Hepatocyte (in vitro differentiated cells): Measurements from ENCODE around the gene TM7SF3. TPM values are rescaled to one million over a fixed set of nuclear protein-coding genes. Genes with fewer than 3 reads are reported as not detected.
"Not testable (repeated sequence)": the region's sequence is repeated elsewhere in the genome, so short reads cannot be mapped to it uniquely, and the experiment has no call there.

Source experiments
- DNase-seq: peaks from one replicate; pipeline ENCODE4 v3.0.0-alpha.2; 2016; ENCODE audit warnings: low spot score
- H2AFZ ChIP-seq: fragments of 200-600 bp; sonication (generic); 2 replicates; pipeline ENCODE4 v1.6.0; 2016; ENCODE audit warnings: antibody characterized with exemption, mild to moderate bottlenecking
- H3K27ac ChIP-seq: fragments of 200-600 bp; sonication (generic); 2 replicates; pipeline ENCODE4 v1.5.1; 2016; ENCODE audit warnings: mild to moderate bottlenecking
- H3K27me3 ChIP-seq: fragments of 200-600 bp; sonication (generic); 2 replicates; pipeline ENCODE4 v1.6.1; 2016
- H3K36me3 ChIP-seq: fragments of 200-600 bp; sonication (generic); replicated peaks from 2 replicates; pipeline ENCODE4 v1.5.1; 2016; ENCODE audit warnings: low read depth; ENCODE audit not compliant: insufficient read depth
- H3K4me1 ChIP-seq: fragments of 200-600 bp; sonication (generic); 2 replicates; pipeline ENCODE4 v1.5.1; 2016; ENCODE audit warnings: mild to moderate bottlenecking, moderate library complexity; ENCODE audit not compliant: insufficient read depth
- H3K4me2 ChIP-seq: fragments of 200-600 bp; sonication (generic); 2 replicates; pipeline ENCODE4 v1.6.0; 2016
- H3K4me3 ChIP-seq: fragments of 200-600 bp; sonication (generic); 2 replicates; pipeline ENCODE4 v1.5.1; 2016; ENCODE audit warnings: mild to moderate bottlenecking
- H3K79me2 ChIP-seq: fragments of 200-600 bp; sonication (generic); 2 replicates; pipeline ENCODE4 v1.6.0; 2017; ENCODE audit warnings: mild to moderate bottlenecking
- H3K9me2 ChIP-seq: fragments of 200-600 bp; sonication (generic); replicated peaks from 2 replicates; pipeline ENCODE4 v1.6.0; 2017; ENCODE audit warnings: mild to moderate bottlenecking; ENCODE audit not compliant: insufficient read depth
- H3K9me3 ChIP-seq: fragments of 200-600 bp; sonication (generic); 2 replicates; pipeline ENCODE4 v1.5.1; 2016; ENCODE audit warnings: low read depth, mild to moderate bottlenecking
- H4K20me1 ChIP-seq: fragments of 200-600 bp; sonication (generic); 2 replicates; pipeline ENCODE4 v1.6.0; 2016; ENCODE audit warnings: mild to moderate bottlenecking; ENCODE audit not compliant: insufficient read depth, poor library complexity, severe bottlenecking
- CTCF ChIP-seq: fragments of 200-600 bp; sonication (generic); IDR thresholded peaks from 2 replicates; pipeline ENCODE4 v1.5.1; 2016; ENCODE audit warnings: antibody characterized with exemption, mild to moderate bottlenecking; ENCODE audit not compliant: poor library complexity
- EZH2 ChIP-seq: fragments of 200-600 bp; sonication (generic); IDR thresholded peaks from 2 replicates; pipeline ENCODE4 v1.6.1; 2016; ENCODE audit warnings: antibody characterized with exemption, mild to moderate bottlenecking, borderline replicate concordance
- EZH2phosphoT487 ChIP-seq: fragments of 200-600 bp; sonication (generic); IDR thresholded peaks from one replicate; pipeline ENCODE4 v1.6.1; 2018; ENCODE audit warnings: antibody characterized with exemption, mild to moderate bottlenecking, low read depth, moderate library complexity; ENCODE audit not compliant: unreplicated experiment, severe bottlenecking
- WGBS: methylation state at CpG from one replicate; pipeline ENCODE4 v1.1.6; 2016; ENCODE audit warnings: low lambda C conversion rate; ENCODE audit errors: missing lambda C conversion rate; 5-methylcytosine and 5-hydroxymethylcytosine counted together
- polyA plus RNA-seq: library from polyadenylated mRNA; unstranded; fragments of >200 nt; fragmentation: Nextera tagmentation; extraction: Ambion mirVana; gene quantifications from 2 replicates; pipeline ENCODE4 v1.2.1, GENCODE V29; 2016
- total RNA-seq: library from RNA; depleted of rRNA; stranded (reverse); fragments of >200 nt; gene quantifications from 2 replicates; pipeline ENCODE4 v1.2.3, GENCODE V29; 2014

Gene TM7SF3
- total and polyA plus RNA-seq, 2 experiments from 2014 or later: 41.2 to 52.1 TPM

- no peaks in the 10 kb centered on the region for H3K9me2 ChIP-seq
- H3K4me1 ChIP-seq: no peaks in the 10 kb centered on the region
- no peak overlapping the region for H3K4me3 ChIP-seq
- no peaks in the 10 kb centered on the region for H3K27me3 ChIP-seq
- no peaks in the 10 kb centered on the region for H4K20me1 ChIP-seq
- no peaks in the 10 kb centered on the region for H3K36me3 ChIP-seq
- no peaks in the 10 kb centered on the region for H3K9me3 ChIP-seq
- DNase-seq: no peak
- H3K79me2 ChIP-seq: no peaks in the 10 kb centered on the region
- 100% methylated on average over 1 of the region's 1 CpG for WGBS
- no peak overlapping the region for H3K27ac ChIP-seq
- H2AFZ ChIP-seq: no peak overlapping the region
- TF ChIP-seq CTCF (no peak), EZH2phosphoT487 (no peak), EZH2 (no peak)
- no peak overlapping the region for H3K4me2 ChIP-seq
These were observed 52.4 kb downstream of the TM7SF3 start for GRCh38 chr12:26961803-26962202.

- not testable (repeated sequence) for H3K79me2 ChIP-seq, H2AFZ ChIP-seq, H3K27ac ChIP-seq, H3K9me2 ChIP-seq, H3K4me3 ChIP-seq, H3K27me3 ChIP-seq, H4K20me1 ChIP-seq, H3K36me3 ChIP-seq, H3K4me2 ChIP-seq, H3K4me1 ChIP-seq, H3K9me3 ChIP-seq, DNase-seq
- WGBS: 93% methylated on average over 7 of the region's 7 CpGs
These were observed 52.8 kb downstream of the TM7SF3 start for GRCh38 chr12:26961391-26961790.

GRCh38 chr12:26954027-26954426 lies 60.2 kb downstream of the TM7SF3 start:
- H3K9me2 ChIP-seq: no peaks in the 10 kb centered on the region
- H3K4me2 ChIP-seq: no peak overlapping the region
- H3K36me3 ChIP-seq: no peaks in the 10 kb centered on the region
- H3K27ac ChIP-seq: no peak overlapping the region
- 95% methylated on average over 4 of the region's 4 CpGs for WGBS
- no peak overlapping the region for H2AFZ ChIP-seq
- no peaks in the 10 kb centered on the region for H3K27me3 ChIP-seq
- H3K4me1 ChIP-seq: no peaks in the 10 kb centered on the region
- no peak for TF ChIP-seq EZH2
- H3K4me3 ChIP-seq: no peak overlapping the region
- peaks cover 65% of the 10 kb centered on the region for H3K79me2 ChIP-seq
- H4K20me1 ChIP-seq: no peaks in the 10 kb centered on the region
- H3K9me3 ChIP-seq: no peaks in the 10 kb centered on the region
- no peak for DNase-seq

GRCh38 chr12:26953447-26953846 lies 60.7 kb downstream of the TM7SF3 start:
- no peak for TF ChIP-seq CTCF
- TF ChIP-seq EZH2phosphoT487: no peak
- TF ChIP-seq EZH2: no peak
- Histone ChIP-seq H3K4me2 (no peak overlapping the region), H3K9me2 (no peaks in the 10 kb centered on the region), H3K4me3 (no peak overlapping the region), H2AFZ (no peak overlapping the region), H3K4me1 (no peaks in the 10 kb centered on the region), H4K20me1 (no peaks in the 10 kb centered on the region), H3K27ac (no peak overlapping the region), H3K9me3 (peaks cover 2% of the 10 kb centered on the region), H3K36me3 (no peaks in the 10 kb centered on the region), H3K27me3 (no peaks in the 10 kb centered on the region), H3K79me2 (peaks cover 71% of the 10 kb centered on the region)
- DNase-seq: peak; percentile 8
- 82% methylated on average over 1 of the region's 1 CpG for WGBS

GRCh38 chr12:26948309-26948708 lies 65.9 kb downstream of the TM7SF3 start:
- 100% methylated on average over 1 of the region's 1 CpG for WGBS

More at GRCh38 chr12:26948309-26948708, 65.9 kb downstream of the TM7SF3 start:
- no peak overlapping the region for H3K4me2 ChIP-seq
- no peak overlapping the region for H3K27ac ChIP-seq
- no peaks in the 10 kb centered on the region for H3K4me1 ChIP-seq
- no peak overlapping the region for H2AFZ ChIP-seq
- H3K4me3 ChIP-seq: no peak overlapping the region
- TF ChIP-seq EZH2 (no peak), EZH2phosphoT487 (no peak), CTCF (no peak)
- no peaks in the 10 kb centered on the region for H3K36me3 ChIP-seq
- H3K9me2 ChIP-seq: no peaks in the 10 kb centered on the region
- H3K79me2 ChIP-seq: peaks cover 99% of the 10 kb centered on the region
- H3K9me3 ChIP-seq: peaks cover 5% of the 10 kb centered on the region
- no peaks in the 10 kb centered on the region for H4K20me1 ChIP-seq
- DNase-seq: no peak
- no peaks in the 10 kb centered on the region for H3K27me3 ChIP-seq
